K562 (cell line): Measurements from ENCODE around the gene KCNJ11. TPM values are rescaled to one million over a fixed set of nuclear protein-coding genes. Genes with fewer than 3 reads are reported as not detected.

Experiments
- ARID4B ChIP-seq: sonication (generic); formaldehyde crosslinking; IDR thresholded peaks from 2 replicates; pipeline ENCODE4 v1.8.0; 2022; ENCODE audit warnings: mild to moderate bottlenecking, missing genetic modification reagents
- ESRRA ChIP-seq: fragments of 450-650 bp; IDR thresholded peaks from 2 replicates; pipeline ENCODE4 v1.6.1; 2014; ENCODE audit warnings: low read depth, mild to moderate bottlenecking, moderate library complexity, borderline replicate concordance
- FOXA1 ChIP-seq: fragments of 450-650 bp; IDR thresholded peaks from 2 replicates; pipeline ENCODE4 v1.6.1; 2016; ENCODE audit warnings: mild to moderate bottlenecking, borderline replicate concordance
- IRF9 ChIP-seq: fragments of 450-650 bp; IDR thresholded peaks from 2 replicates; pipeline ENCODE4 v1.6.1; 2016; ENCODE audit warnings: missing biosample characterization, missing genetic modification characterization
- POLR2H ChIP-seq: IDR thresholded peaks from 2 replicates; pipeline ENCODE4 v1.6.1; 2016; ENCODE audit warnings: missing genetic modification characterization, low read depth, mild to moderate bottlenecking, control low read depth, missing compliant biosample characterization, moderate library complexity
- RNF2 ChIP-seq: sonication (generic); IDR thresholded peaks from 2 replicates; pipeline ENCODE4 v1.6.1; 2016
- ZNF197 ChIP-seq: fragments of 200-800 bp; sonication (Bioruptor generic); IDR thresholded peaks from 2 replicates; pipeline ENCODE4 v1.6.1; 2016; ENCODE audit warnings: low read depth, missing genetic modification characterization, missing compliant biosample characterization
- ZNF217 ChIP-seq: sonication (generic); formaldehyde crosslinking; IDR thresholded peaks from 2 replicates; pipeline ENCODE4 v1.8.0; 2022; ENCODE audit warnings: mild to moderate bottlenecking, missing genetic modification reagents
- ZNF354B ChIP-seq: fragments of 250-450 bp; sonication (Bioruptor Pico); IDR thresholded peaks from 2 replicates; pipeline ENCODE4 v1.4.0; 2020
- ZNF407 ChIP-seq: fragments of 450-650 bp; IDR thresholded peaks from 2 replicates; pipeline ENCODE4 v1.6.1; 2016; ENCODE audit warnings: low read depth
- ZNF511 ChIP-seq: sonication (generic); formaldehyde crosslinking; IDR thresholded peaks from 2 replicates; pipeline ENCODE4 v1.8.0; 2022; ENCODE audit warnings: mild to moderate bottlenecking, missing genetic modification reagents
- ZSCAN29 ChIP-seq: fragments of 450-650 bp; IDR thresholded peaks from 2 replicates; pipeline ENCODE4 v1.6.1; 2017
- polyA plus RNA-seq, 8 experiments: library from polyadenylated mRNA; depleted of rRNA in 4 of 8; stranded (reverse) in 5 of 8; unstranded in 3 of 8; fragments of >200 nt; fragmentation: Nextera tagmentation in 2 of 8; fragmentation: Illumina TruSeq in 1 of 8; extraction: Ambion mirVana in 2 of 8; extraction: Trizol in 1 of 8; gene quantifications; 2 replicates each; pipeline versions ENCODE4 v1.2.1 to v1.2.3, GENCODE V29; 2011 to 2014; ENCODE audit warnings: inconsistent platforms in 1 of 8, missing spikeins in 1 of 8
- total RNA-seq, 7 experiments: library from RNA; depleted of rRNA in 6 of 7; stranded (reverse); fragments of >200 nt in 6 of 7; fragmentation: Illumina TruSeq in 2 of 7; extraction: Trizol in 2 of 7; gene quantifications; 2 replicates each; pipeline versions ENCODE4 v1.2.1 to v1.2.3, GENCODE V29; 2011 to 2021; ENCODE audit warnings: low replicate concordance in 1 of 7

KCNJ11 gene
- total and polyA plus RNA-seq, 9 of the 15 experiments (the other 6 are each of a cell fraction or from before 2014, with no cell fraction given) = 0.54 to 3.7 (median 0.86) TPM; not detected in 2

- TF ChIP-seq ARID4B (CRISPR knock-in tag) = no peak
- no peak for TF ChIP-seq ZNF407
- TF ChIP-seq POLR2H (tag) = no peak
- TF ChIP-seq ZSCAN29 = no peak
- no peak for TF ChIP-seq IRF9
- no peak for TF ChIP-seq ESRRA
- TF ChIP-seq ZNF197 (CRISPR knock-in tag) = no peak
- no peak for TF ChIP-seq ZNF511 (CRISPR knock-in tag)
- no peak for TF ChIP-seq ZNF217 (CRISPR knock-in tag)
- no peak for TF ChIP-seq RNF2
- TF ChIP-seq ZNF354B = no peak
- TF ChIP-seq FOXA1 = no peak
Observed at GRCh38 chr11:17402486-17402885, 14.0 kb upstream of the KCNJ11 start (continued).
